ENCODE results near the gene NFKBIB. TPM values are rescaled to one million over a fixed set of nuclear protein-coding genes. Genes with fewer than 3 reads are reported as not detected.

NFKBIB gene
- total RNA-seq, 1 donor from 2014 or later: 23.1 TPM

GRCh38 chr19:38898788-38899446 lies 852 bp upstream of the NFKBIB start:
- ATAC-seq: peak; percentile 0 to 3
- intact Hi-C loops (cut with DNase I): no loop called here
- H3K9me3 ChIP-seq: no peaks in the 10 kb centered on the region
- H3K27me3 ChIP-seq (ENCODE audit: low read depth): no peaks in the 10 kb centered on the region
- no peak for DNase-seq
- H3K27ac ChIP-seq: peak overlapping the region; percentile 89
- no peaks in the 10 kb centered on the region for H3K36me3 ChIP-seq
- H3K4me3 ChIP-seq: peak overlapping the region; percentile 74
- H3K4me1 ChIP-seq: peaks cover 29% of the 10 kb centered on the region
- TF ChIP-seq, protein P1, sequence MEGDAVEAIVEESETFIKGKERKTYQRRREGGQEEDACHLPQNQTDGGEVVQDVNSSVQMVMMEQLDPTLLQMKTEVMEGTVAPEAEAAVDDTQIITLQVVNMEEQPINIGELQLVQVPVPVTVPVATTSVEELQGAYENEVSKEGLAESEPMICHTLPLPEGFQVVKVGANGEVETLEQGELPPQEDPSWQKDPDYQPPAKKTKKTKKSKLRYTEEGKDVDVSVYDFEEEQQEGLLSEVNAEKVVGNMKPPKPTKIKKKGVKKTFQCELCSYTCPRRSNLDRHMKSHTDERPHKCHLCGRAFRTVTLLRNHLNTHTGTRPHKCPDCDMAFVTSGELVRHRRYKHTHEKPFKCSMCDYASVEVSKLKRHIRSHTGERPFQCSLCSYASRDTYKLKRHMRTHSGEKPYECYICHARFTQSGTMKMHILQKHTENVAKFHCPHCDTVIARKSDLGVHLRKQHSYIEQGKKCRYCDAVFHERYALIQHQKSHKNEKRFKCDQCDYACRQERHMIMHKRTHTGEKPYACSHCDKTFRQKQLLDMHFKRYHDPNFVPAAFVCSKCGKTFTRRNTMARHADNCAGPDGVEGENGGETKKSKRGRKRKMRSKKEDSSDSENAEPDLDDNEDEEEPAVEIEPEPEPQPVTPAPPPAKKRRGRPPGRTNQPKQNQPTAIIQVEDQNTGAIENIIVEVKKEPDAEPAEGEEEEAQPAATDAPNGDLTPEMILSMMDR (IDR thresholded peaks at IDR 0.05): no peak

- ATAC-seq (no peak), DNase-seq (no peak)
- Histone ChIP-seq H3K36me3 (peaks cover 12% of the 10 kb centered on the region), H3K27ac (peak overlapping the region; percentile 91), H3K27me3 (ENCODE audit: low read depth) (no peaks in the 10 kb centered on the region), H3K9me3 (no peaks in the 10 kb centered on the region), H3K4me1 (peaks cover 26% of the 10 kb centered on the region), H3K4me3 (peak overlapping the region; percentile 74)
- intact Hi-C loops (cut with DNase I): no loop called here
- TF ChIP-seq, protein P1 (IDR thresholded peaks at IDR 0.05): no peak
These were observed 447 bp downstream of the NFKBIB start for GRCh38 chr19:38900202-38900629.

DNA sequence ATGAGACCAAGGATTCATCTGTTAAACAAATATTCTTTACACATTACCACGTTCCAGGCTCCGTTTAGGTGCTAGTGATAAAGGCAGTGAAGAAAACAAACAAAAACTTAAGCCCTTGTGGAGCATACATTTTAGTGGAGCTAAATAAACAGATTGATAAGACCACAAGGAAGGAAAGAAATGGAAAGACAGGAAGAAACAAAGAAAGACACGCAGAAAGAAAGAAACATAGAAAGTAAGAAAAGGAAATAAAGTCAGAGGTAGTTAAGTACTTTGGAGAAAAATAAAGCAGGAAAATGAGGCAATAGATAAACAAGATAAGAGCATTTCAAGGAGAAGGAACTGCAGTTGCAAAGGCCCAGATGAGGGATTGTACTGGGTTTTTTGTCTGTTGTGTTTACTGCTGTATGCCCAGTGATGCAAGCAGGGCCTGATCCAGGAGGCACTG lies 998 bp downstream of the NFKBIB start:
- DNase-seq (no peak), ATAC-seq (no peak)
- no peaks in the 10 kb centered on the region for H3K9me3 ChIP-seq
- peaks cover 18% of the 10 kb centered on the region for H3K36me3 ChIP-seq
- H3K27me3 ChIP-seq (ENCODE audit: low read depth): no peaks in the 10 kb centered on the region
- peak overlapping the region; percentile 91 for H3K27ac ChIP-seq
- intact Hi-C loops (cut with DNase I): no loop called here
- H3K4me3 ChIP-seq: peak overlapping the region; percentile 74
- peaks cover 26% of the 10 kb centered on the region for H3K4me1 ChIP-seq
- TF ChIP-seq, protein P1 (IDR thresholded peaks at IDR 0.05): no peak

GRCh38 chr19:38901683-38902082 lies 1.9 kb downstream of the NFKBIB start:
- peaks cover 23% of the 10 kb centered on the region for H3K36me3 ChIP-seq
- no peaks in the 10 kb centered on the region for H3K27me3 ChIP-seq (ENCODE audit: low read depth)
- H3K4me3 ChIP-seq: no peak overlapping the region
- DNase-seq (no peak), ATAC-seq (no peak)
- intact Hi-C loops (cut with DNase I): no loop called here
- TF ChIP-seq, protein P1 (IDR thresholded peaks at IDR 0.05): no peak
- H3K27ac ChIP-seq: peak overlapping the region; percentile 91
- peaks cover 26% of the 10 kb centered on the region for H3K4me1 ChIP-seq
- H3K9me3 ChIP-seq: no peaks in the 10 kb centered on the region

DNA sequence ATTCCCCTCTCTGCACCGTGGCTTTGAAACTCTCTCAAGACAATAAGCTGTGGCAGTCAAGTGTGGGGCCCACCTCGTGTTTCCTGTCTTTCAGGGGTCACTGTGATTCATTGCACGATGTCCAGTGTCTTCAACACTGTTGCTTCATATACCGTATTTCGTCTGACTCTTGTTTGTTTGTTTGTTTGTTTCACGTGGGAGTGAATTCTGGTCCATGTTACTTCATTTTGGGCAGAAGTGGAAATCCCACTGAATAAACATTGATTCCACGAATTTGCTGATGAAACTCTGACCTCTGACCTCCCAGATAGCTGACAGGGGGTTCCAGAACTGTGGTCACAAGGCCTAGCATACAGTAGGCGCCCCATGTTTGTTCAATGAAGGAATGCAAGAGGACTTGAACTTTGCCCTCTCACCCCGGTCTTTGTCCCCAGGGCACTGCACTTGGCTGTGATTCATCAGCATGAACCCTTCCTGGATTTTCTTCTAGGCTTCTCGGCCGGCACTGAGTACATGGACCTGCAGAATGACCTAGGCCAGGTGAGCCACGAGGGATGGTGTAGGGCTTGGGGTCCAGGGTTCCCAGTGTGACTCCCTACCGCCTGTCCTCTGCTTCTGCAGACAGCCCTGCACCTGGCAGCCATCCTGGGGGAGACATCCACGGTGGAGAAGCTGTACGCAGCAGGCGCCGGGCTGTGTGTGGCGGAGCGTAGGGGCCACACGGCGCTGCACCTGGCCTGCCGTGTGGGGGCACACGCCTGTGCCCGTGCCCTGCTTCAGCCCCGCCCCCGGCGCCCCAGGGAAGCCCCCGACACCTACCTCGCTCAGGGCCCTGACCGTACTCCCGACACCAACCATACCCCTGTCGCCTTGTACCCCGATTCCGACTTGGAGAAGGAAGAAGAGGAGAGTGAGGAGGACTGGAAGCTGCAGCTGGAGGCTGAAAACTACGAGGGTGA lies 5.1 kb downstream of the NFKBIB start:
- Histone ChIP-seq H3K27ac (no peak overlapping the region), H3K36me3 (peaks cover 51% of the 10 kb centered on the region), H3K27me3 (ENCODE audit: low read depth) (no peaks in the 10 kb centered on the region), H3K9me3 (no peaks in the 10 kb centered on the region), H3K4me1 (peaks cover 13% of the 10 kb centered on the region), H3K4me3 (no peak overlapping the region)
- TF ChIP-seq, protein P1 (IDR thresholded peaks at IDR 0.05): no peak
- ATAC-seq: peak in 1 of 2 donors; percentile 33
- intact Hi-C loops (cut with DNase I): no loop called here
- no peak for DNase-seq

All from lower lobe of right lung (tissue), 2 donors.